A673 (cell line): ENCODE measurements around the gene SOS1.
A peak's percentile ranks its signal among the peaks of the same experiment; 100 is the strongest.

Experiments used
- CTCF ChIP-seq: fragments of 300-800, 200-600 bp; sonication (generic); conservative IDR thresholded peaks from 2 replicates; pipeline ENCODE4 v1.5.1; 2017; ENCODE audit warnings: low read depth, mild to moderate bottlenecking, antibody characterized with exemption, low read length, moderate library complexity, mixed read lengths
- EZH2 ChIP-seq: fragments of 200-600 bp; sonication (generic); IDR thresholded peaks from 2 replicates; pipeline ENCODE4 v1.6.1; 2017; ENCODE audit warnings: borderline replicate concordance, low read depth, mild to moderate bottlenecking, mixed read lengths, antibody characterized with exemption, low read length; ENCODE audit not compliant: poor library complexity, severe bottlenecking

GRCh38 chr2:39059366-39059952 lies 61.4 kb downstream of the SOS1 start:
- TF ChIP-seq CTCF (peak; percentile 75), EZH2 (no peak)
